ENCODE measurements around the gene PLSCR5. TPM values are rescaled to one million over a fixed set of nuclear protein-coding genes. Genes with fewer than 3 reads are reported as not detected.
A peak's percentile ranks its signal among the peaks of the same experiment; 100 is the strongest.

PLSCR5 gene
- total RNA-seq, 6 experiments from 2014 or later = not detected

- 66% methylated on average over 7 of the region's 7 CpGs for WGBS (ENCODE audit: insufficient coverage, low coverage, low lambda C conversion rate, missing lambda C conversion rate)
- TF ChIP-seq POLR2A (IDR thresholded peaks at IDR 0.05) = no peak
- TF ChIP-seq, protein P1, sequence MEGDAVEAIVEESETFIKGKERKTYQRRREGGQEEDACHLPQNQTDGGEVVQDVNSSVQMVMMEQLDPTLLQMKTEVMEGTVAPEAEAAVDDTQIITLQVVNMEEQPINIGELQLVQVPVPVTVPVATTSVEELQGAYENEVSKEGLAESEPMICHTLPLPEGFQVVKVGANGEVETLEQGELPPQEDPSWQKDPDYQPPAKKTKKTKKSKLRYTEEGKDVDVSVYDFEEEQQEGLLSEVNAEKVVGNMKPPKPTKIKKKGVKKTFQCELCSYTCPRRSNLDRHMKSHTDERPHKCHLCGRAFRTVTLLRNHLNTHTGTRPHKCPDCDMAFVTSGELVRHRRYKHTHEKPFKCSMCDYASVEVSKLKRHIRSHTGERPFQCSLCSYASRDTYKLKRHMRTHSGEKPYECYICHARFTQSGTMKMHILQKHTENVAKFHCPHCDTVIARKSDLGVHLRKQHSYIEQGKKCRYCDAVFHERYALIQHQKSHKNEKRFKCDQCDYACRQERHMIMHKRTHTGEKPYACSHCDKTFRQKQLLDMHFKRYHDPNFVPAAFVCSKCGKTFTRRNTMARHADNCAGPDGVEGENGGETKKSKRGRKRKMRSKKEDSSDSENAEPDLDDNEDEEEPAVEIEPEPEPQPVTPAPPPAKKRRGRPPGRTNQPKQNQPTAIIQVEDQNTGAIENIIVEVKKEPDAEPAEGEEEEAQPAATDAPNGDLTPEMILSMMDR (IDR thresholded peaks at IDR 0.05) = no peak
- Histone ChIP-seq H3K27me3 (no peaks in the 10 kb centered on the region), H3K4me1 (no peaks in the 10 kb centered on the region), H3K9me3 (no peaks in the 10 kb centered on the region), H3K27ac (no peak overlapping the region), H3K4me3 (no peak overlapping the region), H3K36me3 (no peaks in the 10 kb centered on the region)
- DNase-seq = no peak
- no peak for ATAC-seq
- intact Hi-C loops (cut with DNase I) = no loop called here
These were observed 50.9 kb downstream of the PLSCR5 start for GRCh38 chr3:146554151-146554760.

GRCh38 chr3:146550743-146551510 lies 54.2 kb downstream of the PLSCR5 start:
- Histone ChIP-seq H3K27me3 (no peaks in the 10 kb centered on the region), H3K9me3 (no peaks in the 10 kb centered on the region), H3K27ac (no peak overlapping the region), H3K36me3 (no peaks in the 10 kb centered on the region), H3K4me3 (no peak overlapping the region), H3K4me1 (no peaks in the 10 kb centered on the region)
- 65% methylated on average over 5 of the region's 5 CpGs for WGBS (ENCODE audit: insufficient coverage, low coverage, low lambda C conversion rate, missing lambda C conversion rate)
- ATAC-seq (peak in 1 of 4 donors; percentile 29), DNase-seq (no peak)
- intact Hi-C loops (cut with DNase I) = no loop called here
- TF ChIP-seq POLR2A (IDR thresholded peaks at IDR 0.05) = no peak
- TF ChIP-seq, protein P1 (IDR thresholded peaks at IDR 0.05) = no peak

- Histone ChIP-seq H3K9me3 (no peaks in the 10 kb centered on the region), H3K27ac (no peak overlapping the region), H3K4me3 (no peak overlapping the region), H3K36me3 (no peaks in the 10 kb centered on the region), H3K27me3 (no peaks in the 10 kb centered on the region), H3K4me1 (peaks cover 0 to 1% (median 0%) of the 10 kb centered on the region in 4 donors)
- intact Hi-C loops (cut with DNase I) = no loop called here
- ATAC-seq = peak in 1 of 4 donors; percentile 25
- no peak for DNase-seq
- TF ChIP-seq, protein P1 (IDR thresholded peaks at IDR 0.05) = no peak
- no peak for TF ChIP-seq POLR2A (IDR thresholded peaks at IDR 0.05)
These were observed 55.0 kb downstream of the PLSCR5 start for GRCh38 chr3:146550070-146550615.

- TF ChIP-seq, protein P1 (IDR thresholded peaks at IDR 0.05) = no peak
- no peak for TF ChIP-seq POLR2A (IDR thresholded peaks at IDR 0.05)
- H3K27me3 ChIP-seq = no peaks in the 10 kb centered on the region
- H3K36me3 ChIP-seq = no peaks in the 10 kb centered on the region
- no peak for DNase-seq
- H3K4me1 ChIP-seq = peaks cover 0 to 14% (median 0%) of the 10 kb centered on the region in 4 donors
- H3K27ac ChIP-seq = no peak overlapping the region
- no peak overlapping the region for H3K4me3 ChIP-seq
- no peak for ATAC-seq
- intact Hi-C loops (cut with DNase I) = no loop called here
- H3K9me3 ChIP-seq = no peaks in the 10 kb centered on the region
These were observed 57.8 kb downstream of the PLSCR5 start for GRCh38 chr3:146547235-146547835.
